ENCODE data around the gene PARD3. TPM values are rescaled to one million over a fixed set of nuclear protein-coding genes. Genes with fewer than 3 reads are reported as not detected.

PARD3 gene
- total RNA-seq, 1 experiment from 2014 or later, result 50.0 TPM

- H3K4me3 ChIP-seq, result no peak overlapping the region
- H3K27me3 ChIP-seq, result no peaks in the 10 kb centered on the region
- no peaks in the 10 kb centered on the region for H3K36me3 ChIP-seq
- H3K9me3 ChIP-seq, result no peaks in the 10 kb centered on the region
- no peak for DNase-seq
Observed at GRCh38 chr10:34474555-34475273, 340.4 kb downstream of the PARD3 start.

GRCh38 chr10:34474009-34474376, 341.1 kb downstream of the PARD3 start:
- no peaks in the 10 kb centered on the region for H3K36me3 ChIP-seq
- no peaks in the 10 kb centered on the region for H3K27me3 ChIP-seq

GRCh38 chr10:34473174-34474008, 341.7 kb downstream of the PARD3 start:
- no peaks in the 10 kb centered on the region for H3K27me3 ChIP-seq
- no peaks in the 10 kb centered on the region for H3K36me3 ChIP-seq
- H3K4me3 ChIP-seq, result no peak overlapping the region
- no peaks in the 10 kb centered on the region for H3K9me3 ChIP-seq
- DNase-seq, result no peak

More at GRCh38 chr10:34474009-34474376, 341.1 kb downstream of the PARD3 start:
- no peak for DNase-seq
- Histone ChIP-seq H3K4me3 (no peak overlapping the region), H3K9me3 (no peaks in the 10 kb centered on the region)

GRCh38 chr10:34470307-34470706, 344.8 kb downstream of the PARD3 start:
- Histone ChIP-seq H3K4me3 (no peak overlapping the region), H3K9me3 (no peaks in the 10 kb centered on the region), H3K27me3 (no peaks in the 10 kb centered on the region), H3K36me3 (no peaks in the 10 kb centered on the region)
- no peak for DNase-seq

DNA sequence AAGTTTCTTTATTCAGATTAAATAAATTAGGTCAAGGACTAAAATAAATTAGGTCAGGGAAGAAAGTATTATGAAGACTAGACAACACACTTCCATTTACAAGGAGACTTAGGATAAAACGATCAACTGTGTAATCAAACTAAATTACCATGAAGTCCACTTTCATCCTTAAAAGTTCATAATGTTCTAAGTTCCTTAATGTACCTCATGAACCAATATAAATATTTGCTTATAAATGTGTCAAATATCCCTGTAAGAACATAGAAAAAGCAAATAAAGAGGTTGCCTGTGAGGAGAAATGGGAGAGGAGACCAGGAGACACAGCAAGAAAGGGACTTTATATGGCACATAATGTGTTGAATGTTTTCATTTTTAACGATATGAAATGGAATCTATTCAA, 345.6 kb downstream of the PARD3 start:
- Histone ChIP-seq H3K27me3 (no peaks in the 10 kb centered on the region), H3K9me3 (no peaks in the 10 kb centered on the region), H3K4me3 (no peak overlapping the region), H3K36me3 (no peaks in the 10 kb centered on the region)
- DNase-seq, result no peak

DNA sequence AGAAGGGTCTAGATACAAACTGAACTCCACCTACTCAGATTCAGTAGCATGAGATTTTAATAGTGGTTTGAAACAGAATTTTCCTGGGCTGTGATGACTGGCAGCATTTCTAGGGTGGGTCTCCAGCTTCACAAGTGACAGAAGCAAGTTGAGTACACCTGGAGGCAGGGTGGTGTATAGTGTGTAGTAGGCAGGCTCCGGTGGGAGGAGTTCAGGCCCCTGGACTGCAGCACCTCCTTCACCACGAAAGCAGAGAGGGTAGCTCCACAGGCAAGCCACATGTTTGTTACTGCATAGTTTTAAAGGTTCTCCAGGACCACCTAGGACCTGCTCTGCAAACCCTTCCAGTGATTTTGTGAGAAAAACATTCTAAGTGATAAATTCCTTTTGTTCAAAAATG, 347.2 kb downstream of the PARD3 start:
- Histone ChIP-seq H3K27me3 (no peaks in the 10 kb centered on the region), H3K4me3 (no peak overlapping the region), H3K36me3 (no peaks in the 10 kb centered on the region), H3K9me3 (no peaks in the 10 kb centered on the region)
- no peak for DNase-seq

- Histone ChIP-seq H3K9me3 (no peaks in the 10 kb centered on the region), H3K36me3 (no peaks in the 10 kb centered on the region), H3K4me3 (no peak overlapping the region), H3K27me3 (no peaks in the 10 kb centered on the region)
- DNase-seq, result no peak
Observed at GRCh38 chr10:34467364-34467763, 347.7 kb downstream of the PARD3 start.

GRCh38 chr10:34465678-34466077, 349.4 kb downstream of the PARD3 start:
- Histone ChIP-seq H3K4me3 (no peak overlapping the region), H3K9me3 (no peaks in the 10 kb centered on the region), H3K36me3 (no peaks in the 10 kb centered on the region), H3K27me3 (no peaks in the 10 kb centered on the region)
- DNase-seq, result no peak

DNA sequence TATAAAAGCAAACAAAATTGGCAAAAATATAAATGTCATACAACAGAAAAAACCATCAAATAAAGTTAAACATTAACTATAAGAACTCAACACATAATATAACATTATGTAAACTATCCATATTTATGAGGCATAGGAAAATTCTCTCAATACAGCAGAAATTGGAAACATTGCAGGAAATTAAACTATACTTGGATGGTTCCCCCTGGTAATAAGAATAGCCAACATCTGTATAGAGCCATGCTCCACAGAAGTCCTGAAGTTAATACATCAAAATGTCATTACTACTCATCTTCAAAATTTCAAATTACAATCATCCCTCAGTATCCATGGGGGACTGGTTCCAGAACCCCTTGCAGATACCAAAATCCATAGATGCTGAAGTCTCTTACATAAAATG, 350.5 kb downstream of the PARD3 start:
- H3K9me3 ChIP-seq, result no peaks in the 10 kb centered on the region
- no peak for DNase-seq
- no peaks in the 10 kb centered on the region for H3K36me3 ChIP-seq
- no peak overlapping the region for H3K4me3 ChIP-seq
- no peaks in the 10 kb centered on the region for H3K27me3 ChIP-seq

- Histone ChIP-seq H3K36me3 (no peaks in the 10 kb centered on the region), H3K27me3 (no peaks in the 10 kb centered on the region), H3K9me3 (no peaks in the 10 kb centered on the region), H3K4me3 (no peak overlapping the region)
- no peak for DNase-seq
Observed at GRCh38 chr10:34464000-34464399, 351.1 kb downstream of the PARD3 start.

- no peaks in the 10 kb centered on the region for H3K9me3 ChIP-seq
- H3K36me3 ChIP-seq, result no peaks in the 10 kb centered on the region
- no peak for DNase-seq
- H3K27me3 ChIP-seq, result no peaks in the 10 kb centered on the region
- no peak overlapping the region for H3K4me3 ChIP-seq
Observed at GRCh38 chr10:34462993-34463392, 352.1 kb downstream of the PARD3 start.

GRCh38 chr10:34462056-34462455, 353.0 kb downstream of the PARD3 start:
- no peak overlapping the region for H3K4me3 ChIP-seq
- H3K27me3 ChIP-seq, result no peaks in the 10 kb centered on the region
- no peaks in the 10 kb centered on the region for H3K36me3 ChIP-seq
- no peak for DNase-seq
- H3K9me3 ChIP-seq, result no peaks in the 10 kb centered on the region

GRCh38 chr10:34454590-34455261, 360.4 kb downstream of the PARD3 start:
- no peak for DNase-seq
- no peaks in the 10 kb centered on the region for H3K27me3 ChIP-seq
- H3K4me3 ChIP-seq, result no peak overlapping the region
- no peaks in the 10 kb centered on the region for H3K36me3 ChIP-seq
- H3K9me3 ChIP-seq, result no peaks in the 10 kb centered on the region

GRCh38 chr10:34449836-34450235, 365.3 kb downstream of the PARD3 start:
- Histone ChIP-seq H3K9me3 (no peaks in the 10 kb centered on the region), H3K36me3 (no peaks in the 10 kb centered on the region), H3K4me3 (no peak overlapping the region), H3K27me3 (no peaks in the 10 kb centered on the region)
- no peak for DNase-seq

GRCh38 chr10:34446049-34446448, 369.0 kb downstream of the PARD3 start:
- H3K4me3 ChIP-seq, result no peak overlapping the region
- H3K9me3 ChIP-seq, result no peaks in the 10 kb centered on the region
- no peak for DNase-seq
- no peaks in the 10 kb centered on the region for H3K36me3 ChIP-seq
- H3K27me3 ChIP-seq, result no peaks in the 10 kb centered on the region

- H3K9me3 ChIP-seq, result no peaks in the 10 kb centered on the region
- H3K27me3 ChIP-seq, result no peaks in the 10 kb centered on the region
- DNase-seq, result no peak
- no peak overlapping the region for H3K4me3 ChIP-seq
- H3K36me3 ChIP-seq, result no peaks in the 10 kb centered on the region
Observed at GRCh38 chr10:34444223-34445183, 370.6 kb downstream of the PARD3 start.

Measured in MG63 (cell line).